DLD1 (cell line): Measurements from ENCODE around the gene ATP2B2.

Source experiments
- in situ Hi-C: cut with HindIII; loops from 2 replicates; pipeline ENCODE4 v1.10.0; 2017; ENCODE audit warnings: low sequenced_read_pairs

ATP2B2 gene

GRCh38 chr3:10287936-10288574, 217.3 kb downstream of the ATP2B2 start:
- in situ Hi-C loops, result no loop called here

GRCh38 chr3:10286596-10287295, 218.6 kb downstream of the ATP2B2 start:
- in situ Hi-C loops, result no loop called here

- in situ Hi-C loops, result no loop called here
Measured at GRCh38 chr3:10286133-10286524, 219.3 kb downstream of the ATP2B2 start.

GRCh38 chr3:10285272-10286132, 219.9 kb downstream of the ATP2B2 start:
- in situ Hi-C loops, result no loop called here

- in situ Hi-C loops, result no loop called here
Measured at GRCh38 chr3:10284496-10284895, 220.9 kb downstream of the ATP2B2 start.

- in situ Hi-C loops, result no loop called here
Measured at GRCh38 chr3:10283638-10284037, 221.7 kb downstream of the ATP2B2 start.

- in situ Hi-C loops, result no loop called here
Measured at GRCh38 chr3:10281951-10282350, 223.4 kb downstream of the ATP2B2 start.

GRCh38 chr3:10280571-10280970, 224.8 kb downstream of the ATP2B2 start:
- in situ Hi-C loops, result no loop called here

- in situ Hi-C loops, result no loop called here
Measured at GRCh38 chr3:10280177-10280529, 225.2 kb downstream of the ATP2B2 start.

GRCh38 chr3:10279384-10280176, 225.8 kb downstream of the ATP2B2 start:
- in situ Hi-C loops, result no loop called here

- in situ Hi-C loops, result no loop called here
Measured at GRCh38 chr3:10278501-10278900, 226.9 kb downstream of the ATP2B2 start.

GRCh38 chr3:10277115-10277625, 228.2 kb downstream of the ATP2B2 start:
- in situ Hi-C loops, result no loop called here

- in situ Hi-C loops, result no loop called here
Measured at GRCh38 chr3:10274601-10275000, 230.8 kb downstream of the ATP2B2 start.
